Naive thymus-derived CD4-positive, alpha-beta T cell (primary cell): Measurements from ENCODE around the gene SLC7A1. TPM values are rescaled to one million over a fixed set of nuclear protein-coding genes. Genes with fewer than 3 reads are reported as not detected.

Experiments used
- ATAC-seq: fragments of 150-1000 bp; cut with Tn5 transposase; 2 replicates; pipeline ENCODE4 v1.10.0; 2021; ENCODE audit warnings: mild to moderate bottlenecking, moderate library complexity
- CTCF ChIA-PET: fragments of 350-600 bp; sonication (Branson Sonifier 250); formaldehyde crosslinking; loops from one replicate; lab custom pipeline; 2021; ENCODE audit warnings: antibody characterized with exemption; lab: Charles Lee
- POLR2A ChIA-PET: fragments of 350-600 bp; sonication (Branson Sonifier 250); formaldehyde crosslinking; loops from one replicate; lab custom pipeline; 2021; ENCODE audit warnings: antibody characterized with exemption, inconsistent platforms; lab: Charles Lee
- DNase-seq, 9 donors: peaks; one replicate each; pipeline versions ENCODE4 v3.0.0 to v3.0.0-alpha.2; 2020 to 2022; ENCODE audit warnings: mixed read lengths in 1 of 9
- H3K27ac ChIP-seq: one replicate; pipeline ENCODE4 v1.7.0; 2013; ENCODE audit warnings: mild to moderate bottlenecking, low read depth, low read length, moderate library complexity
- H3K27me3 ChIP-seq, 2 donors: one replicate each; pipeline ENCODE4 v1.7.0; 2013; ENCODE audit warnings: low read length in 2 of 2, mild to moderate bottlenecking in 2 of 2, moderate library complexity in 2 of 2; ENCODE audit not compliant: control insufficient read depth in 2 of 2, insufficient read depth in 2 of 2
- H3K36me3 ChIP-seq, 3 experiments: 1 replicate in 2 of 3; 2 replicates in 1 of 3; pipeline ENCODE4 v1.7.0; 2013; ENCODE audit warnings: low read length in 3 of 3, mild to moderate bottlenecking in 3 of 3, moderate library complexity in 1 of 3; ENCODE audit not compliant: insufficient read depth in 3 of 3, control insufficient read depth in 2 of 3
- H3K4me1 ChIP-seq, 2 donors: one replicate each; pipeline ENCODE4 v1.7.0; 2013; ENCODE audit warnings: low read length in 2 of 2, mild to moderate bottlenecking in 2 of 2, moderate library complexity in 1 of 2; ENCODE audit not compliant: control insufficient read depth in 2 of 2, insufficient read depth in 2 of 2
- H3K4me3 ChIP-seq: 2 replicates; pipeline ENCODE4 v1.7.0; 2013; ENCODE audit warnings: mild to moderate bottlenecking, low read length
- H3K9me3 ChIP-seq, 3 experiments: 1 replicate in 2 of 3; 2 replicates in 1 of 3; pipeline ENCODE4 v1.7.0; 2013; ENCODE audit warnings: low read length in 3 of 3; ENCODE audit not compliant: control insufficient read depth in 2 of 3
- H3K27ac Mint-ChIP-seq, 9 donors: one replicate each; pipeline ENCODE4 v1.8.0; 2020 to 2022; ENCODE audit warnings: mixed read lengths in 9 of 9, mild to moderate bottlenecking in 8 of 9, moderate library complexity in 5 of 9, inconsistent platforms in 2 of 9
- H3K27me3 Mint-ChIP-seq, 5 donors: one replicate each; pipeline ENCODE4 v1.8.0; 2021 to 2022; ENCODE audit warnings: mixed read lengths in 5 of 5, mild to moderate bottlenecking in 1 of 5
- H3K36me3 Mint-ChIP-seq, 5 donors: one replicate each; pipeline ENCODE4 v1.8.0; 2020 to 2022; ENCODE audit warnings: mixed read lengths in 5 of 5, mild to moderate bottlenecking in 3 of 5, inconsistent platforms in 1 of 5
- H3K4me1 Mint-ChIP-seq, 7 donors: one replicate each; pipeline ENCODE4 v1.8.0; 2020 to 2022; ENCODE audit warnings: mixed read lengths in 7 of 7, mild to moderate bottlenecking in 3 of 7, inconsistent platforms in 1 of 7
- H3K4me3 Mint-ChIP-seq, 10 donors: one replicate each; pipeline ENCODE4 v1.8.0; 2020 to 2022; ENCODE audit warnings: mild to moderate bottlenecking in 10 of 10, mixed read lengths in 10 of 10, moderate library complexity in 6 of 10, inconsistent platforms in 2 of 10
- H3K9me3 Mint-ChIP-seq, 11 donors: one replicate each; pipeline ENCODE4 v1.8.0; 2020 to 2022; ENCODE audit warnings: mixed read lengths in 11 of 11, mild to moderate bottlenecking in 4 of 11, inconsistent platforms in 1 of 11, moderate library complexity in 1 of 11
- intact Hi-C, 2 donors: fragments of 100-400 bp; cut with micrococcal nuclease; formaldehyde crosslinking; loops; one replicate each; pipeline ENCODE4 v1.15.1; 2023
- polyA plus RNA-seq, 2 donors: library from polyadenylated mRNA; unstranded; fragments of 300-500 nt; fragmentation: Illumina TruSeq; gene quantifications; one replicate each; pipeline ENCODE4 v1.2.3, GENCODE V29; 2021
- total RNA-seq, 6 experiments: library from RNA in 5 of 6; stranded (reverse) in 5 of 6; gene quantifications; 1 replicate in 5 of 6; 2 replicates in 1 of 6; pipeline ENCODE4 v1.2.3 and lab custom pipeline; 2021 to 2026

SLC7A1 gene
- total and polyA plus RNA-seq, 7 experiments from 2014 or later = 4.9 to 63.8 (median 23.1) TPM

DNA sequence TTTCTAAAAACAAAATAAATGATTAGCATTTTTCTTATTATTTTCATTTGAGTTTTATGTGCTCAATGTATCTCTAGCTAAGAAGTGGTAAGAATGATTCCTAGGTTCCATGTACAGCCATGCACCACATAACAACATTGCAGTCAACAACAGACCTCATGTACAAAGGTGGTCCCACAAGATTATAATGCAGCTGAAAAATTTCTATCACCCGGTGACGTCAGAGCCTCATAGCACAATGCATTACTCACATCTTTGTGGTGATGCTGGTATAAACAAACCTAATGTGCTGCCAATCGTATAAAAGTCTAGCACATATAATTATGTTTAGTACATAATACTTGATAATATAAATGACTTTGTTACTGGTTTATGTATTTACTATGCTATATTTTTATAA is 120.5 kb downstream of the SLC7A1 start:
- Histone ChIP-seq H3K27ac (no peak overlapping the region), H3K27me3 (no peaks in the 10 kb centered on the region), H3K4me3 (no peak overlapping the region), H3K36me3 (no peaks in the 10 kb centered on the region), H3K4me1 (no peaks in the 10 kb centered on the region), H3K9me3 (no peaks in the 10 kb centered on the region)
- Mint-ChIP-seq H3K4me3 (no peak overlapping the region), H3K27ac (no peak overlapping the region), H3K36me3 (no peaks in the 10 kb centered on the region), H3K4me1 (no peaks in the 10 kb centered on the region), H3K9me3 (no peaks in the 10 kb centered on the region), H3K27me3 (peaks cover 4 to 14% (median 6%) of the 10 kb centered on the region in 5 donors)
- ATAC-seq (no peak), DNase-seq (no peak)
- intact Hi-C loops = no loop called here
- ChIA-PET CTCF (interaction anchor here (1.1 kb wide), 1 partner anchor 30 kb away, joined by 3 read pairs; no protein-coding TSS in a partner anchor), POLR2A (no interaction called here)

DNA sequence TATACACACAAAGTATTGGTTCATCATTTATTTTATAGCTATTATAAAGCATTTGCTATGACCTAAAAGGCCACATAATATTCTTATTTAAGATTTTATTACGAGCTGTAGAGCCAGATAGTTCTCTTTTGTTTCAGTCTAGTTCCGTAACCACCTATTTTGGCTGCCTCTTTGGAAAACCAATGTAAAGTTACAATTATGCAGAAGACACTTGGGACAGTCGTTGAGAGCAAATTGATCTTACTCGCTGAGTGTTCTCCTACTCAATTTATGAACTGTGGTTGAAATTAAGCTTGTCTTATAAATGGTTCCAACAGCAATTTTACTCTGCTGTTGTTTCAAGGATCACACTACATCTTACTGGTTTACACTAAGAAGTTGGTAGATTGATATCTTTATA is 122.3 kb downstream of the SLC7A1 start:
- H3K9me3 Mint-ChIP-seq = no peaks in the 10 kb centered on the region
- H3K27me3 Mint-ChIP-seq = peaks cover 4 to 14% (median 6%) of the 10 kb centered on the region in 5 donors
- intact Hi-C loops = loop anchor here in 1 of 2 donors (2.0 kb wide), 1 partner anchor 236 kb away; no protein-coding TSS in a partner anchor
- DNase-seq (no peak), ATAC-seq (no peak)
- H3K4me1 Mint-ChIP-seq = no peaks in the 10 kb centered on the region
- CTCF ChIA-PET = no interaction called here
- no peak overlapping the region for H3K27ac ChIP-seq
- H3K4me3 ChIP-seq = no peak overlapping the region
- H3K36me3 Mint-ChIP-seq = no peaks in the 10 kb centered on the region
- no peaks in the 10 kb centered on the region for H3K9me3 ChIP-seq
- H3K36me3 ChIP-seq = no peaks in the 10 kb centered on the region
- no peak overlapping the region for H3K4me3 Mint-ChIP-seq
- H3K27me3 ChIP-seq = no peaks in the 10 kb centered on the region
- H3K4me1 ChIP-seq = no peaks in the 10 kb centered on the region
- POLR2A ChIA-PET = no interaction called here
- no peak overlapping the region for H3K27ac Mint-ChIP-seq

DNA sequence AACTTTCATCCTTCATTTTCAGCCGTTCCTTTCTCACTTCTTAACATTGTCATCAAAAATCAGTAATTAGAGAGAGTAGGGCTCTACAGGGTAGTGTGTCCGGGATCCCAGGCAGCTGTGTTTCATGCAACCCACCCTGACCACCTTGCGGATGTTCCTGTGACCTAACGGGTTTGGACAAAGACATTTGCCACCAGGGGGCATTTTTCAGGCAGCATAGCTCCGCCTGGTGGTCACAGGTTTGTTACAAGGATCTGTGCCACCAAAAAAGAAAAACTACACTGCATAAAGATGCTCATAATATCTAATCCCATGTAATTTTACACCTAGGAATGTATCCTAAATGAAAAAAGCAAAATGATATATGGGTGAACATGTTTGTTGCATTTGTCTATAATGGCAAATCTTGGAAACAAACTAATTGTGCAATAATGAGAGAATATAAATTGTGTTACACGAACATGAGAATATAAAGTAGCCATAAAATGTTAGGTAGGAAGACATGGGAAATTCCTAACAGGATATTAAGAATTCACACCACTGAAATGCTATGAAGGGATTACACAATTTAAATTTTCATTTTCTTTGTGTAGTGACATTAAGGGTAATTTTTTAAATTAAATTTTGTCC is 123.0 kb downstream of the SLC7A1 start:
- Histone ChIP-seq H3K36me3 (no peaks in the 10 kb centered on the region), H3K4me1 (no peaks in the 10 kb centered on the region), H3K4me3 (no peak overlapping the region), H3K27ac (no peak overlapping the region), H3K27me3 (no peaks in the 10 kb centered on the region), H3K9me3 (no peaks in the 10 kb centered on the region)
- ChIA-PET CTCF (interaction anchor here (0.6 to 1.0 kb wide), 2 partner anchors 78 to 685 kb away, joined by 3 read pairs; no protein-coding TSS in a partner anchor), POLR2A (no interaction called here)
- peak; percentile 69 for ATAC-seq
- Mint-ChIP-seq H3K4me3 (no peak overlapping the region), H3K4me1 (peaks cover 0 to 2% (median 0%) of the 10 kb centered on the region in 7 donors), H3K36me3 (no peaks in the 10 kb centered on the region), H3K9me3 (no peaks in the 10 kb centered on the region), H3K27ac (no peak overlapping the region), H3K27me3 (peaks cover 3 to 12% (median 5%) of the 10 kb centered on the region in 5 donors)
- peak in 5 of 9 donors; percentile 10 to 46 (median 17) for DNase-seq
- intact Hi-C loops = loop anchor here (1.0 to 2.0 kb wide), 3 partner anchors 236 to 641 kb away; no protein-coding TSS in a partner anchor

DNA sequence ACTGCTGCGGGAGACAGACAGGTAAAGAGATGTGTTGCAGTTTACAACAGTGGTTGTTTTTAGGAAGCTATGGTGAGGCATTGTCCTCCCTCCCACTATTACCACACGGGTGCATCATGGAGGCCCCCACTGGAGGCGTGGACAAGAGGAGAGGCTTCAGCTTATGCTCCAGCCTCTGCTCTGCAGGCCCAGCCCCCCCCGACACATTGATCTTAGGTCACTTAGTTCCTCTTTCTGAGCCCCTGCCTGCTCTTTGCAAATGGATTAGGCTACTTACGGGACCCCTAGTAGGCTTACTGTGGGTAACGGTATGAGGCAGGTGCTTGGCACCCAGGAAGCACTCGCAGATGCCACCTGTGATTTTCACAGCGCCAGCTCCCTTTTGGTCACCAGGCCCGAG is 123.9 kb downstream of the SLC7A1 start:
- ChIA-PET CTCF (interaction anchor here (1.0 kb wide), 1 partner anchor 686 kb away, joined by 3 read pairs; no protein-coding TSS in a partner anchor), POLR2A (no interaction called here)
- ATAC-seq = peak; percentile 46
- no peak overlapping the region for H3K4me3 ChIP-seq
- H3K4me1 ChIP-seq = no peaks in the 10 kb centered on the region
- Mint-ChIP-seq H3K27ac (no peak overlapping the region), H3K4me1 (peaks cover 0 to 2% (median 0%) of the 10 kb centered on the region in 7 donors), H3K27me3 (peaks cover 0 to 8% (median 2%) of the 10 kb centered on the region in 5 donors), H3K9me3 (no peaks in the 10 kb centered on the region), H3K36me3 (no peaks in the 10 kb centered on the region), H3K4me3 (no peak overlapping the region)
- H3K27ac ChIP-seq = no peak overlapping the region
- H3K27me3 ChIP-seq = no peaks in the 10 kb centered on the region
- H3K36me3 ChIP-seq = no peaks in the 10 kb centered on the region
- intact Hi-C loops = no loop called here
- no peaks in the 10 kb centered on the region for H3K9me3 ChIP-seq
- DNase-seq = no peak

DNA sequence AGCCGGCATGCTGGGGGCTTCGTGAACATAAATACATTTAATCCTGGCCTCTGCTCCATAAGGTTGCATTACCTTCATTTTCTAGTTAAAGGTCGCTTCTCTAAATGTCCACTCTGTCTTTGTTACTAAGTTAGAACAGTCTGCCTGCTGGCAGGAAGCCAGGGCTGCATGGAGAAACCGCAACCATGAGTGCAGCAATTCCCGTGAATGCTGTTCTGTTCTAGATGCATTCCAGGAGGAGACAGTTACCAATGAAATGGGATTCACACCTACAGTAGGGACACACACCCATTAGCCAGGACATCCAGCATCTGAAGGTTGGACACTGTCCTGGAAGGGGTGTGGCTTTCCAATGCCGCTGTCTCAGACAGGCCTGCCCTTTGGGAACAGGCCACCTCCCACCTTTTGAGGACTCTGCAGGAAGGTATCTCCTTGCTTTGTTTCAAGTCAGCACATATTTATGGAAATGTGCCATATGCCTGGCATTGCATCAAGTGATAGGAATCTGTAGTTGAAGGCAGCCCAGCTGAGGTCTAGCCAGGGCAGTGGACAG is 129.7 kb downstream of the SLC7A1 start:
- DNase-seq = no peak
- Mint-ChIP-seq H3K27ac (no peak overlapping the region), H3K27me3 (peaks cover 0 to 11% (median 3%) of the 10 kb centered on the region in 5 donors), H3K9me3 (no peaks in the 10 kb centered on the region), H3K4me1 (peaks cover 0 to 2% (median 0%) of the 10 kb centered on the region in 7 donors), H3K4me3 (no peak overlapping the region), H3K36me3 (no peaks in the 10 kb centered on the region)
- Histone ChIP-seq H3K9me3 (no peaks in the 10 kb centered on the region), H3K27me3 (no peaks in the 10 kb centered on the region), H3K4me3 (no peak overlapping the region), H3K4me1 (no peaks in the 10 kb centered on the region), H3K27ac (no peak overlapping the region), H3K36me3 (no peaks in the 10 kb centered on the region)
- ChIA-PET POLR2A (no interaction called here), CTCF (no interaction called here)
- intact Hi-C loops = no loop called here
- no peak for ATAC-seq

DNA sequence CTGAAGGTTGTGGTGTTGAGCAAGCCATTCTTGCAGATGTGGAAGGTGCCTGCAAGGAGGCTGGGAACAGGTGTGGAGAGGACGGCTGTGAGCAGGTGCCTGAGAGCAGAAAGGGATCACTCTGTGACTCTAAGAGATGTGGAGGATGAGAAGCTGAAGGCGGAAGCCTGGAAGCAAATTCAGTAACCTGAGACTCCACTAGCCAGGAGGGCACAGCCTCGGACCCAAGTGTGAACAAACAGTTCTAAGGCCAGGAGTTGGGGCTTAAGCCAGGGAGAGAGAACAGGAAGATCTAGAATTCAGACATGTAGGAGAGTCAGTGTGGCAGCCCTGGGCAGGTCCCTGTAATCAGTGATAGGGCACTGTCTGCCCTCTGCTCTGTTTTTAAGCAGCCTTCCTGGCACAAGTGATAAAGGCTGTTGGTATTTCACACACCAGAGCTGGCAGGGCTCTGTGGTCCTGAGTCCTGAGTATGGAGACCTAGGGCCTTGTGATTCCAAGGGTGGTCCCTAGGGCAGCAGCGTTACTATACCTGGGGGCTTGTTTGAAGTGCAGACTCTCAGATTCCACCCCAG is 131.3 kb downstream of the SLC7A1 start:
- Histone ChIP-seq H3K27ac (no peak overlapping the region), H3K27me3 (no peaks in the 10 kb centered on the region), H3K4me1 (no peaks in the 10 kb centered on the region), H3K4me3 (no peak overlapping the region), H3K36me3 (no peaks in the 10 kb centered on the region), H3K9me3 (no peaks in the 10 kb centered on the region)
- no peak overlapping the region for H3K27ac Mint-ChIP-seq
- DNase-seq (no peak), ATAC-seq (no peak)
- no peaks in the 10 kb centered on the region for H3K36me3 Mint-ChIP-seq
- ChIA-PET CTCF (no interaction called here), POLR2A (no interaction called here)
- peaks cover 0 to 2% (median 0%) of the 10 kb centered on the region in 7 donors for H3K4me1 Mint-ChIP-seq
- H3K4me3 Mint-ChIP-seq = no peak overlapping the region
- intact Hi-C loops = no loop called here
- peaks cover 0 to 13% (median 8%) of the 10 kb centered on the region in 5 donors for H3K27me3 Mint-ChIP-seq
- H3K9me3 Mint-ChIP-seq = no peaks in the 10 kb centered on the region
